Neutrophil (primary cell): ENCODE results near the gene KRTAP2-4.
"Not testable (repeated sequence)": the region's sequence is repeated elsewhere in the genome, so short reads cannot be mapped to it uniquely, and the experiment has no call there.

Experiments used
- H3K27ac ChIP-seq: fragments of 200-600 bp; sonication (generic); 2 replicates; pipeline ENCODE4 v1.5.1; 2016; ENCODE audit warnings: mild to moderate bottlenecking, moderate library complexity
- H3K27me3 ChIP-seq: fragments of 200-600 bp; sonication (generic); 2 replicates; pipeline ENCODE4 v1.6.0; 2016; ENCODE audit warnings: mild to moderate bottlenecking
- H3K36me3 ChIP-seq: fragments of 200-600 bp; sonication (generic); 2 replicates; pipeline ENCODE4 v1.5.1; 2017
- H3K4me1 ChIP-seq, 2 experiments: fragments of 200-600 bp in 1 of 2; sonication (generic) in 1 of 2; 1 replicate in 1 of 2; 2 replicates in 1 of 2; pipeline versions ENCODE4 v1.5.1 to v1.6.1; 2013 to 2016; ENCODE audit warnings: low read depth in 1 of 2, low read length in 1 of 2, mild to moderate bottlenecking in 1 of 2, moderate library complexity in 1 of 2; ENCODE audit not compliant: control insufficient read depth in 1 of 2, insufficient read depth in 1 of 2
- H3K4me3 ChIP-seq, 2 experiments: fragments of 200-600 bp in 1 of 2; sonication (generic) in 1 of 2; 1 replicate in 1 of 2; 2 replicates in 1 of 2; pipeline ENCODE4 v1.5.1; 2013 to 2016; ENCODE audit warnings: low read depth in 1 of 2, low read length in 1 of 2, mild to moderate bottlenecking in 1 of 2, moderate library complexity in 1 of 2
- H3K9me3 ChIP-seq: fragments of 200-600 bp; sonication (generic); 2 replicates; pipeline ENCODE4 v1.5.1; 2016
- CTCF ChIP-seq: fragments of 200-600 bp; sonication (generic); IDR thresholded peaks from 2 replicates; pipeline ENCODE4 v1.5.1; 2016; ENCODE audit warnings: antibody characterized with exemption

KRTAP2-4 gene

GRCh38 chr17:41083427-41083826, 17.7 kb upstream of the KRTAP2-4 start:
- H3K27ac ChIP-seq, H3K36me3 ChIP-seq, H3K27me3 ChIP-seq, H3K4me1 ChIP-seq, H3K4me3 ChIP-seq, H3K9me3 ChIP-seq: not testable (repeated sequence)

- Histone ChIP-seq H3K9me3 (no peaks in the 10 kb centered on the region), H3K27ac (no peak overlapping the region), H3K27me3 (no peaks in the 10 kb centered on the region), H3K4me1 (no peaks in the 10 kb centered on the region), H3K36me3 (no peaks in the 10 kb centered on the region), H3K4me3 (no peak overlapping the region)
- TF ChIP-seq CTCF, result no peak
Measured at GRCh38 chr17:41082626-41083025, 16.9 kb upstream of the KRTAP2-4 start.

- H3K27me3 ChIP-seq, result peaks cover 10% of the 10 kb centered on the region
- H3K27ac ChIP-seq, result no peak overlapping the region
- no peak overlapping the region for H3K4me3 ChIP-seq
- H3K4me1 ChIP-seq, result no peaks in the 10 kb centered on the region
- no peaks in the 10 kb centered on the region for H3K9me3 ChIP-seq
- no peaks in the 10 kb centered on the region for H3K36me3 ChIP-seq
- no peak for TF ChIP-seq CTCF
Measured at GRCh38 chr17:41076788-41077187, 11.1 kb upstream of the KRTAP2-4 start.

GRCh38 chr17:41073676-41074075, 8.0 kb upstream of the KRTAP2-4 start:
- peaks cover 10% of the 10 kb centered on the region for H3K27me3 ChIP-seq
- no peak overlapping the region for H3K4me3 ChIP-seq
- peaks cover 7 to 13% of the 10 kb centered on the region in 2 experiments for H3K4me1 ChIP-seq
- no peak overlapping the region for H3K27ac ChIP-seq
- H3K9me3 ChIP-seq, result no peaks in the 10 kb centered on the region
- no peaks in the 10 kb centered on the region for H3K36me3 ChIP-seq
- no peak for TF ChIP-seq CTCF

GRCh38 chr17:41071606-41072360, 6.1 kb upstream of the KRTAP2-4 start:
- Histone ChIP-seq H3K4me1 (peaks cover 7 to 17% of the 10 kb centered on the region in 2 experiments), H3K36me3 (no peaks in the 10 kb centered on the region), H3K4me3 (no peak overlapping the region), H3K27ac (no peak overlapping the region), H3K9me3 (no peaks in the 10 kb centered on the region), H3K27me3 (peaks cover 10% of the 10 kb centered on the region)
- TF ChIP-seq CTCF, result no peak

GRCh38 chr17:41069031-41069430, 3.4 kb upstream of the KRTAP2-4 start:
- H3K9me3 ChIP-seq, result no peaks in the 10 kb centered on the region
- H3K27ac ChIP-seq, result no peak overlapping the region
- no peaks in the 10 kb centered on the region for H3K36me3 ChIP-seq
- peaks cover 7 to 17% of the 10 kb centered on the region in 2 experiments for H3K4me1 ChIP-seq
- H3K27me3 ChIP-seq, result peaks cover 12% of the 10 kb centered on the region
- no peak for TF ChIP-seq CTCF
- H3K4me3 ChIP-seq, result no peak overlapping the region
